Measurements from ENCODE around the gene FHAD1. TPM values are rescaled to one million over a fixed set of nuclear protein-coding genes. Genes with fewer than 3 reads are reported as not detected.

The FHAD1 gene
- total RNA-seq, 6 experiments from 2014 or later = 0.06 to 0.53 (median 0.12) TPM; not detected in 3

- H3K27me3 ChIP-seq = no peaks in the 10 kb centered on the region
- ATAC-seq (no peak), DNase-seq (no peak)
- peak overlapping the region in 2 of 3 donors; percentile 6 to 28 for H3K27ac ChIP-seq
- intact Hi-C loops (cut with DNase I) = no loop called here
- H3K4me1 ChIP-seq = no peaks in the 10 kb centered on the region
- H3K4me3 ChIP-seq = no peak overlapping the region
- 72% methylated on average over 2 of the region's 2 CpGs for WGBS (ENCODE audit: insufficient coverage, low coverage, low lambda C conversion rate, missing lambda C conversion rate)
- H3K36me3 ChIP-seq = no peaks in the 10 kb centered on the region
- TF ChIP-seq POLR2A (IDR thresholded peaks at IDR 0.05) (no peak), CTCF (IDR thresholded peaks at IDR 0.05) (no peak)
- H3K9me3 ChIP-seq = no peaks in the 10 kb centered on the region
These were observed 15.0 kb downstream of the FHAD1 start for GRCh38 chr1:15262003-15262377.

GRCh38 chr1:15262706-15263105, 15.7 kb downstream of the FHAD1 start:
- Histone ChIP-seq H3K9me3 (no peaks in the 10 kb centered on the region), H3K4me1 (no peaks in the 10 kb centered on the region), H3K27ac (peak overlapping the region in 1 of 3 donors; percentile 28), H3K4me3 (no peak overlapping the region), H3K36me3 (no peaks in the 10 kb centered on the region), H3K27me3 (no peaks in the 10 kb centered on the region)
- intact Hi-C loops (cut with DNase I) = no loop called here
- TF ChIP-seq CTCF (IDR thresholded peaks at IDR 0.05) (no peak), POLR2A (IDR thresholded peaks at IDR 0.05) (no peak)
- WGBS (ENCODE audit: insufficient coverage, low coverage, low lambda C conversion rate, missing lambda C conversion rate) = 70% methylated on average over 5 of the region's 5 CpGs
- no peak for DNase-seq
- no peak for ATAC-seq

GRCh38 chr1:15264769-15265168, 17.7 kb downstream of the FHAD1 start:
- H3K4me1 ChIP-seq = no peaks in the 10 kb centered on the region
- intact Hi-C loops (cut with DNase I) = no loop called here
- DNase-seq = no peak

GRCh38 chr1:15271196-15271595, 24.2 kb downstream of the FHAD1 start:
- H3K27ac ChIP-seq = no peak overlapping the region
- ATAC-seq (no peak), DNase-seq (peak in 1 of 3 donors; percentile 22)
- WGBS (ENCODE audit: insufficient coverage, low coverage, low lambda C conversion rate, missing lambda C conversion rate) = 60% methylated on average over 1 of the region's 7 CpGs
- no peaks in the 10 kb centered on the region for H3K4me1 ChIP-seq
- intact Hi-C loops (cut with DNase I) = loop anchor here (10.0 kb wide), 2 partner anchors 116 to 146 kb away; partner anchors contain the start of gene TMEM51 (in 1 of the 2)
- no peaks in the 10 kb centered on the region for H3K9me3 ChIP-seq
- no peaks in the 10 kb centered on the region for H3K27me3 ChIP-seq
- H3K4me3 ChIP-seq = no peak overlapping the region
- TF ChIP-seq POLR2A (IDR thresholded peaks at IDR 0.05) (no peak), CTCF (IDR thresholded peaks at IDR 0.05) (no peak)
- no peaks in the 10 kb centered on the region for H3K36me3 ChIP-seq

More at GRCh38 chr1:15264769-15265168, 17.7 kb downstream of the FHAD1 start:
- Histone ChIP-seq H3K4me3 (no peak overlapping the region), H3K27ac (no peak overlapping the region), H3K9me3 (no peaks in the 10 kb centered on the region), H3K36me3 (no peaks in the 10 kb centered on the region), H3K27me3 (no peaks in the 10 kb centered on the region)
- ATAC-seq = no peak
- WGBS (ENCODE audit: insufficient coverage, low coverage, low lambda C conversion rate, missing lambda C conversion rate) = 49% methylated on average over 2 of the region's 2 CpGs
- no peak for TF ChIP-seq POLR2A (IDR thresholded peaks at IDR 0.05)
- no peak for TF ChIP-seq CTCF (IDR thresholded peaks at IDR 0.05)

Data from right lobe of liver (tissue), 6 donors.